Measurements from ENCODE around the gene NUP50.

The NUP50 gene

GRCh38 chr22:45164270-45165088 is 754 bp downstream of the NUP50 start:
- Histone ChIP-seq H3K4me1 (ENCODE audit: insufficient read depth, poor library complexity, severe bottlenecking) (peaks cover 34% of the 10 kb centered on the region), H3K4me3 (ENCODE audit: severe bottlenecking) (peak overlapping the region; percentile 78), H3K27ac (ENCODE audit: poor library complexity, severe bottlenecking) (peak overlapping the region; percentile 95), H3K9me3 (ENCODE audit: severe bottlenecking) (no peaks in the 10 kb centered on the region), H3K36me3 (ENCODE audit: low read depth) (peaks cover 51% of the 10 kb centered on the region), H3K27me3 (ENCODE audit: insufficient read depth, poor library complexity, severe bottlenecking) (no peaks in the 10 kb centered on the region)
- DNase-seq (ENCODE audit: low spot score) (no peak), ATAC-seq (ENCODE audit: low read depth) (peak; percentile 31)
- no peak for TF ChIP-seq CTCF (IDR thresholded peaks at IDR 0.05; ENCODE audit: poor library complexity, severe bottlenecking)

- DNase-seq (ENCODE audit: low spot score) (no peak), ATAC-seq (ENCODE audit: low read depth) (no peak)
- TF ChIP-seq CTCF (IDR thresholded peaks at IDR 0.05; ENCODE audit: poor library complexity, severe bottlenecking) = no peak
- H3K4me3 ChIP-seq (ENCODE audit: severe bottlenecking) = no peak overlapping the region
- no peaks in the 10 kb centered on the region for H3K27me3 ChIP-seq (ENCODE audit: insufficient read depth, poor library complexity, severe bottlenecking)
- H3K36me3 ChIP-seq (ENCODE audit: low read depth) = peaks cover 64% of the 10 kb centered on the region
- H3K4me1 ChIP-seq (ENCODE audit: insufficient read depth, poor library complexity, severe bottlenecking) = peaks cover 14% of the 10 kb centered on the region
- no peak overlapping the region for H3K27ac ChIP-seq (ENCODE audit: poor library complexity, severe bottlenecking)
- no peaks in the 10 kb centered on the region for H3K9me3 ChIP-seq (ENCODE audit: severe bottlenecking)
Measured at GRCh38 chr22:45166932-45167331, 3.2 kb downstream of the NUP50 start.

- Histone ChIP-seq H3K9me3 (ENCODE audit: severe bottlenecking) (no peaks in the 10 kb centered on the region), H3K27ac (ENCODE audit: poor library complexity, severe bottlenecking) (no peak overlapping the region), H3K27me3 (ENCODE audit: insufficient read depth, poor library complexity, severe bottlenecking) (no peaks in the 10 kb centered on the region), H3K36me3 (ENCODE audit: low read depth) (peaks cover 93% of the 10 kb centered on the region), H3K4me3 (ENCODE audit: severe bottlenecking) (no peak overlapping the region), H3K4me1 (ENCODE audit: insufficient read depth, poor library complexity, severe bottlenecking) (peaks cover 14% of the 10 kb centered on the region)
- no peak for DNase-seq (ENCODE audit: low spot score)
- ATAC-seq (ENCODE audit: low read depth) = no peak
- TF ChIP-seq CTCF (IDR thresholded peaks at IDR 0.05; ENCODE audit: poor library complexity, severe bottlenecking) = no peak
Measured at GRCh38 chr22:45169591-45170466, 6.1 kb downstream of the NUP50 start.

- no peak overlapping the region for H3K4me3 ChIP-seq (ENCODE audit: severe bottlenecking)
- H3K36me3 ChIP-seq (ENCODE audit: low read depth) = peaks cover 100% of the 10 kb centered on the region
- H3K27me3 ChIP-seq (ENCODE audit: insufficient read depth, poor library complexity, severe bottlenecking) = no peaks in the 10 kb centered on the region
Measured at GRCh38 chr22:45171830-45172229, 8.1 kb downstream of the NUP50 start.

More at GRCh38 chr22:45171830-45172229, 8.1 kb downstream of the NUP50 start:
- Histone ChIP-seq H3K9me3 (ENCODE audit: severe bottlenecking) (no peaks in the 10 kb centered on the region), H3K27ac (ENCODE audit: poor library complexity, severe bottlenecking) (no peak overlapping the region), H3K4me1 (ENCODE audit: insufficient read depth, poor library complexity, severe bottlenecking) (peaks cover 4% of the 10 kb centered on the region)
- DNase-seq (ENCODE audit: low spot score) (no peak), ATAC-seq (ENCODE audit: low read depth) (no peak)
- TF ChIP-seq CTCF (IDR thresholded peaks at IDR 0.05; ENCODE audit: poor library complexity, severe bottlenecking) = no peak
